ENCODE results near the gene TC2N. TPM values are rescaled to one million over a fixed set of nuclear protein-coding genes. Genes with fewer than 3 reads are reported as not detected.

The TC2N gene
- total and polyA plus RNA-seq, 2 of the 4 experiments (the other 2 are of a cell fraction): 0.03 to 0.18 TPM

- DNase-seq: no peak
- H2BK15ac ChIP-seq (ENCODE audit: low read depth, low read length): no peak overlapping the region
- H3K27me3 ChIP-seq (ENCODE audit: control insufficient read depth, insufficient read depth, low read length): no peaks in the 10 kb centered on the region
Observed at GRCh38 chr14:91893669-91894068, 26.3 kb upstream of the TC2N start.

More at GRCh38 chr14:91893669-91894068, 26.3 kb upstream of the TC2N start:
- Histone ChIP-seq H3K4me3 (ENCODE audit: insufficient read depth, low read depth, low read length) (no peak overlapping the region), H3K4me2 (ENCODE audit: low read depth, low read length) (no peak overlapping the region), H3K23ac (ENCODE audit: low read depth, low read length) (no peak overlapping the region), H2BK20ac (ENCODE audit: low read depth, low read length) (no peak overlapping the region), H3K9ac (ENCODE audit: low read depth, low read length) (no peak overlapping the region), H3K4me1 (ENCODE audit: control insufficient read depth, insufficient read depth, low read length) (peaks cover 6% of the 10 kb centered on the region; the same call in 1 of the 2 replicates), H2AK9ac (replicated peaks; ENCODE audit: low read depth, low read length, poor library complexity) (no peak overlapping the region), H3K56ac (ENCODE audit: extremely low read depth, insufficient read depth, low read length) (no peak overlapping the region), H4K8ac (ENCODE audit: low read depth in 2 of 2, low read length in 2 of 2) (no peak overlapping the region), H2AFZ (replicated peaks; ENCODE audit: low read length, poor library complexity) (no peak overlapping the region), H2BK120ac (ENCODE audit: low read depth, low read length) (no peak overlapping the region), H2AK5ac (ENCODE audit: low read depth, low read length) (no peak overlapping the region), H2BK5ac (ENCODE audit: low read depth, low read length, poor library complexity, severe bottlenecking) (no peak overlapping the region), H3K9me3 (ENCODE audit: control insufficient read depth, insufficient read depth, low read length) (no peaks in the 10 kb centered on the region), H3K18ac (ENCODE audit: low read depth, low read length) (no peak overlapping the region), H3K4ac (ENCODE audit: low read depth, low read length) (no peak overlapping the region), H4K5ac (ENCODE audit: low read depth, low read length) (no peak overlapping the region), H3K9me1 (ENCODE audit: insufficient read depth, low read length) (peaks cover 18% of the 10 kb centered on the region), H3K36me3 (ENCODE audit: control insufficient read depth, insufficient read depth, low read length) (peaks cover 40% of the 10 kb centered on the region), H4K91ac (ENCODE audit: insufficient read depth, low read depth, low read length) (no peak overlapping the region), H3K14ac (replicated peaks; ENCODE audit: low read depth, low read length) (no peak overlapping the region), H4K20me1 (ENCODE audit: insufficient read depth, low read length) (peaks cover 29% of the 10 kb centered on the region), H3K79me1 (ENCODE audit: low read depth in 1 of 2, low read length in 2 of 2) (peaks cover 7 to 16% of the 10 kb centered on the region in 2 experiments; a peak in 2 of 4 replicates), H3K27ac (ENCODE audit: insufficient read depth, low read length) (no peak overlapping the region)
- dilution Hi-C loops (cut with HindIII; ENCODE audit: low sequenced_read_pairs, unreplicated experiment): no loop called here
- TF ChIP-seq MAFK (IDR thresholded peaks at IDR 0.05; ENCODE audit: low read depth, low read length) (no peak), FOS (IDR thresholded peaks at IDR 0.05; ENCODE audit: low read depth, low read length) (no peak), SMC3 (IDR thresholded peaks at IDR 0.05; ENCODE audit: low read depth, low read length) (no peak), RAD21 (IDR thresholded peaks at IDR 0.05; ENCODE audit: low read length) (no peak), BHLHE40 (IDR thresholded peaks at IDR 0.05; ENCODE audit: low read depth, low read length) (no peak), MAZ (IDR thresholded peaks at IDR 0.05; ENCODE audit: borderline replicate concordance, low read depth, low read length) (no peak), CTCF (conservative IDR thresholded peaks at IDR 0.05; ENCODE audit: low read depth, low read length) (no peak), RFX5 (IDR thresholded peaks at IDR 0.05; ENCODE audit: low read depth, low read length) (no peak), CEBPB (IDR thresholded peaks at IDR 0.05; ENCODE audit: low read depth, low read length) (no peak), ELK1 (IDR thresholded peaks at IDR 0.05; ENCODE audit: borderline replicate concordance, low read depth, low read length) (no peak), POLR2A (IDR thresholded peaks at IDR 0.05; ENCODE audit: low read depth, low read length) (no peak), CHD1 (IDR thresholded peaks at IDR 0.05; ENCODE audit: low read depth, low read length) (no peak), NFE2L2 (IDR thresholded peaks at IDR 0.05; ENCODE audit: low read depth, low read length) (no peak)
- in situ Hi-C loops (cut with MboI; ENCODE audit: low sequenced_read_pairs): no loop called here
- POLR2A ChIA-PET (ENCODE audit: unreplicated experiment): no interaction called here
- no CpG with 5 or more reads among the region's 4 CpGs for WGBS, 2 experiments (ENCODE audit: extremely low coverage in 2 of 2, insufficient read length in 1 of 2)
- CTCF ChIA-PET: interaction anchor here (0.7 kb wide), 1 partner anchor 511 kb away, joined by 3 read pairs; no protein-coding TSS in a partner anchor
- no peak for ATAC-seq (ENCODE audit: low read depth)
- no TSS peak for BruUV-seq (replicated peaks)
- intact Hi-C loops (cut with micrococcal nuclease): no loop called here
